NCI-H2227 treated with DMSO at 0.1 percent for 48 hours (cell line): Measurements from ENCODE around the gene HK2.
"Not testable (repeated sequence)": the region's sequence is repeated elsewhere in the genome, so short reads cannot be mapped to it uniquely, and the experiment has no call there.

Source experiments
- DNase-seq: peaks from one replicate; lab custom pipeline; 2025; lab: John Stamatoyannopoulos, UW

The HK2 gene

GRCh38 chr2:74895001-74895400 lies 61.1 kb downstream of the HK2 start:
- DNase-seq, result no peak

GRCh38 chr2:74896232-74896631 lies 62.3 kb downstream of the HK2 start:
- no peak for DNase-seq

GRCh38 chr2:74900225-74900624 lies 66.3 kb downstream of the HK2 start:
- DNase-seq, result not testable (repeated sequence)

GRCh38 chr2:74902281-74902860 lies 68.4 kb downstream of the HK2 start:
- no peak for DNase-seq

GRCh38 chr2:74906395-74906794 lies 72.5 kb downstream of the HK2 start:
- no peak for DNase-seq

GRCh38 chr2:74907560-74907959 lies 73.6 kb downstream of the HK2 start:
- DNase-seq, result not testable (repeated sequence)

GRCh38 chr2:74908748-74909444 lies 75.0 kb downstream of the HK2 start:
- no peak for DNase-seq

- DNase-seq, result no peak
Observed at GRCh38 chr2:74910245-74910644, 76.3 kb downstream of the HK2 start.

- DNase-seq, result no peak
Observed at GRCh38 chr2:74911061-74911460, 77.1 kb downstream of the HK2 start.

GRCh38 chr2:74915743-74916142 lies 81.8 kb downstream of the HK2 start:
- no peak for DNase-seq

GRCh38 chr2:74916394-74916793 lies 82.5 kb downstream of the HK2 start:
- no peak for DNase-seq

GRCh38 chr2:74917702-74918619 lies 84.0 kb downstream of the HK2 start:
- no peak for DNase-seq

- peak; percentile 77 for DNase-seq
Observed at GRCh38 chr2:74919827-74920226, 85.9 kb downstream of the HK2 start.

GRCh38 chr2:74921236-74921736 lies 87.4 kb downstream of the HK2 start:
- DNase-seq, result no peak

GRCh38 chr2:74922592-74923227 lies 88.8 kb downstream of the HK2 start:
- no peak for DNase-seq

GRCh38 chr2:74924463-74925265 lies 90.7 kb downstream of the HK2 start:
- DNase-seq, result no peak

- no peak for DNase-seq
Observed at GRCh38 chr2:74925361-74925786, 91.4 kb downstream of the HK2 start.

GRCh38 chr2:74927621-74928020 lies 93.7 kb downstream of the HK2 start:
- no peak for DNase-seq

- no peak for DNase-seq
Observed at GRCh38 chr2:74930811-74931486, 97.0 kb downstream of the HK2 start.

GRCh38 chr2:74931940-74932339 lies 98.0 kb downstream of the HK2 start:
- no peak for DNase-seq

- no peak for DNase-seq
Observed at GRCh38 chr2:74935975-74936391, 102.1 kb downstream of the HK2 start.
